HEK293 (cell line): ENCODE results near the gene TRAF3.

ENCODE experiments used
- CTCF ChIP-seq: fragments of 450-650 bp; formaldehyde crosslinking; IDR thresholded peaks from 2 replicates; pipeline ENCODE4 v1.5.1; 2016; ENCODE audit warnings: missing biosample characterization, missing genetic modification characterization
- YY1 ChIP-seq: fragments of 450-650 bp; formaldehyde crosslinking; IDR thresholded peaks from 2 replicates; pipeline ENCODE4 v1.5.1; 2018; ENCODE audit warnings: missing biosample characterization, missing genetic modification characterization
- ZBTB10 ChIP-seq: fragments of 450-650 bp; formaldehyde crosslinking; IDR thresholded peaks from 2 replicates; pipeline ENCODE4 v1.5.1; 2016; ENCODE audit warnings: missing biosample characterization, missing genetic modification characterization

GRCh38 chr14:102768223-102769048, 8.8 kb upstream of the TRAF3 start:
- TF ChIP-seq CTCF: no peak
- no peak for TF ChIP-seq YY1 (tag by site-specific recombination)
- no peak for TF ChIP-seq ZBTB10
